Measurements from ENCODE around the gene LCLAT1.

The LCLAT1 gene

DNA sequence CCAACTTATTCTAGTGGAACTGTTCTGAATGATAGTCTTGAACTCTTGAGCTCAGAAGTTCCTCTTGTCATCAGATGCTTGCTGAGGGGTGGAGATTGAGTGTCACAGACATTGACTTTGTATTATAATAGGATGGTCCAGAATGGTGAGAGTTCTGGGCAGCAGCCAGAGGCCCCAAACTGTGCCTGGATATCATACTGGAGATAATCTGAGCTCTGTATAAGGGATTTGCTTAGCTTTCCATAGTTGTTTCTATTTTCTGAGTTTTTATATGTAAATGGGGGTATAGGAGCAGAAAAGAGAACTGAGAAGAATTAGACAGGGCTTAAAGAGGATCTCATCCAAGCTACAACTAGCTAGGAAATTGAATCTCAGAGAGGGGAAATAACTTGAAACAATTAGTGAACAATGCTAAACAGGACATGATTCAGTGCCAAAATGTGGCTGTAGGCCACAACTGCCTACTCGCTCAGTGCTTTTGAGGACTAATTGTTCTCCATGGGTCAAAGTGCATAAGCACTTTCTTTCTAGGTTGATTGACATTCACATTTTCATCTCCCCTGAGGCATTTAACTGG is 10.1 kb upstream of the LCLAT1 start:
- peak overlapping the region; percentile 32 for H3K4me2 ChIP-seq (ENCODE audit: low read length)

DNA sequence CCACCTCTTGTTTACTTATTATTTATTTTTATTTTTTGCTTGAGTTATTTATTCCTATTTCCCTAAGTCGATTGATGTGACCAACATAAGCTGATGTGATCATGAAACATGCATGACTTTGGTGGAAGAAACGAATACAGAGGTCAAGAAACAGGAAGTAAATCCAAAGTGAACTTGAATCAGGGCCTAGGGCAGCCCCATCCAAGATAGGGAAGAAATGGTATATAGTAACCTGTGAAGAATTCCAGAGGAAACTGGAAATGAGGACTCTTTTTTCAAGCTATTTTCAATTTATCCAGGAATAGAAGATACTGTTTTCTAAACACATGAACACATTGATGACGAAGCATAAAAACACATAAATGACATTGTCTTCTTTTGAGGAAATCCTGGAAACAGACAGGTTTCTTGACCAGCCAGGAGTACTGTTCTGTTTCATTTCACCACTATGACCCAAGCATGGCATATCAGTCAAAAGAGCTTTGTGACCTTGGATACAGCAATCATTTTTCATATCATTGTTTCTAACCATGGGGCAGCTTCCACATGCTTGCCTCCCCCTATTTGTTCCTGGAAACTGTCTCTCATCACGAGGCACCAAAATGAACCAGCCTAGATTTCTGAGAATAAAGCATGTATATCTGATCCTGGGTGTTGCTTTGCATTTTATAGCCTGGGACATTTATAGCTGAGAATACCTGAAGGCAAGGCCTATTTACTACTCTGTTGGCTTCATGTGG is 9.1 kb upstream of the LCLAT1 start:
- no peak overlapping the region for H3K27ac ChIP-seq (ENCODE audit: low read depth, low read length)
- H4K20me1 ChIP-seq (ENCODE audit: control insufficient read depth, insufficient read depth, low read depth, low read length), result no peaks in the 10 kb centered on the region
- no peaks in the 10 kb centered on the region for H3K27me3 ChIP-seq (ENCODE audit: control insufficient read depth, low read length)
- H3K4me2 ChIP-seq (ENCODE audit: low read length), result no peak overlapping the region
- H3K4me3 ChIP-seq (ENCODE audit: low read length), result no peak overlapping the region
- H3K36me3 ChIP-seq (ENCODE audit: control insufficient read depth, low read length), result no peaks in the 10 kb centered on the region
- no peaks in the 10 kb centered on the region for H3K9me2 ChIP-seq (replicated peaks; ENCODE audit: control insufficient read depth, low read length)
- TF ChIP-seq, protein P1, sequence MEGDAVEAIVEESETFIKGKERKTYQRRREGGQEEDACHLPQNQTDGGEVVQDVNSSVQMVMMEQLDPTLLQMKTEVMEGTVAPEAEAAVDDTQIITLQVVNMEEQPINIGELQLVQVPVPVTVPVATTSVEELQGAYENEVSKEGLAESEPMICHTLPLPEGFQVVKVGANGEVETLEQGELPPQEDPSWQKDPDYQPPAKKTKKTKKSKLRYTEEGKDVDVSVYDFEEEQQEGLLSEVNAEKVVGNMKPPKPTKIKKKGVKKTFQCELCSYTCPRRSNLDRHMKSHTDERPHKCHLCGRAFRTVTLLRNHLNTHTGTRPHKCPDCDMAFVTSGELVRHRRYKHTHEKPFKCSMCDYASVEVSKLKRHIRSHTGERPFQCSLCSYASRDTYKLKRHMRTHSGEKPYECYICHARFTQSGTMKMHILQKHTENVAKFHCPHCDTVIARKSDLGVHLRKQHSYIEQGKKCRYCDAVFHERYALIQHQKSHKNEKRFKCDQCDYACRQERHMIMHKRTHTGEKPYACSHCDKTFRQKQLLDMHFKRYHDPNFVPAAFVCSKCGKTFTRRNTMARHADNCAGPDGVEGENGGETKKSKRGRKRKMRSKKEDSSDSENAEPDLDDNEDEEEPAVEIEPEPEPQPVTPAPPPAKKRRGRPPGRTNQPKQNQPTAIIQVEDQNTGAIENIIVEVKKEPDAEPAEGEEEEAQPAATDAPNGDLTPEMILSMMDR (IDR thresholded peaks at IDR 0.05; ENCODE audit: low read depth, low read length, poor library complexity, severe bottlenecking), result no peak
- no peak for TF ChIP-seq EZH2phosphoT487 (IDR thresholded peaks at IDR 0.05; ENCODE audit: borderline replicate concordance, low read length)
- no peaks in the 10 kb centered on the region for H3K79me2 ChIP-seq (ENCODE audit: control insufficient read depth, low read length)
- H3F3A ChIP-seq (ENCODE audit: control insufficient read depth, insufficient read depth), result peaks cover 8% of the 10 kb centered on the region
- no peaks in the 10 kb centered on the region for H3K9me3 ChIP-seq (ENCODE audit: control insufficient read depth, insufficient read depth, low read length)
- H3K4me1 ChIP-seq (ENCODE audit: control insufficient read depth, low read length), result peaks cover 23% of the 10 kb centered on the region

More for the DNA sequence above, 10.1 kb upstream of the LCLAT1 start:
- Histone ChIP-seq H3K27me3 (ENCODE audit: control insufficient read depth, low read length) (no peaks in the 10 kb centered on the region), H3K27ac (ENCODE audit: low read depth, low read length) (peak overlapping the region; percentile 12; the same call in 1 of the 2 replicates), H3K36me3 (ENCODE audit: control insufficient read depth, low read length) (no peaks in the 10 kb centered on the region), H3F3A (ENCODE audit: control insufficient read depth, insufficient read depth) (peaks cover 8% of the 10 kb centered on the region), H3K9me3 (ENCODE audit: control insufficient read depth, insufficient read depth, low read length) (no peaks in the 10 kb centered on the region), H3K79me2 (ENCODE audit: control insufficient read depth, low read length) (no peaks in the 10 kb centered on the region), H3K9me2 (replicated peaks; ENCODE audit: control insufficient read depth, low read length) (no peaks in the 10 kb centered on the region), H3K4me1 (ENCODE audit: control insufficient read depth, low read length) (peaks cover 23% of the 10 kb centered on the region), H4K20me1 (ENCODE audit: control insufficient read depth, insufficient read depth, low read depth, low read length) (no peaks in the 10 kb centered on the region), H3K4me3 (ENCODE audit: low read length) (no peak overlapping the region)
- no peak for TF ChIP-seq EZH2phosphoT487 (IDR thresholded peaks at IDR 0.05; ENCODE audit: borderline replicate concordance, low read length)
- TF ChIP-seq, protein P1 (IDR thresholded peaks at IDR 0.05; ENCODE audit: low read depth, low read length, poor library complexity, severe bottlenecking), result no peak

DNA sequence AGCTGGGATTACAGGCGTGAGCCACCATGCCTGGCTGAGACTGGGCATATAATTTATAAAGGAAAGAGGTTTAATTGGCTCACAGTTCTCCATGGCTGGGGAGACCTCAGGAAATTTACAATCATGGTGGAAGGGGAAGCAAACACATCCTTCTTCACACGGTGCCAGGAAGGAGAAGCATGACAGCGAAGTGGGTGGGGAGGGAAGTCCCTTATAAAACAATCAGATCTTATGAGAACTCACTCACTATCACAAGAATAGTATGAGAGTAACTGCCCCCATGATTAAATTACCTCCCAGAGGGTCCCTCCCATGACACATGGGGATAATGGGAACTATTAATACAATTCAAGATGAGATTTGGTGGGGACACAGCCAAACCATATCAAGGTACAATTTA is 7.8 kb upstream of the LCLAT1 start:
- Histone ChIP-seq H3K27ac (ENCODE audit: low read depth, low read length) (no peak overlapping the region), H3K79me2 (ENCODE audit: control insufficient read depth, low read length) (no peaks in the 10 kb centered on the region), H3K4me3 (ENCODE audit: low read length) (no peak overlapping the region), H4K20me1 (ENCODE audit: control insufficient read depth, insufficient read depth, low read depth, low read length) (no peaks in the 10 kb centered on the region), H3F3A (ENCODE audit: control insufficient read depth, insufficient read depth) (peaks cover 8% of the 10 kb centered on the region), H3K9me3 (ENCODE audit: control insufficient read depth, insufficient read depth, low read length) (no peaks in the 10 kb centered on the region), H3K36me3 (ENCODE audit: control insufficient read depth, low read length) (no peaks in the 10 kb centered on the region), H3K4me1 (ENCODE audit: control insufficient read depth, low read length) (peaks cover 23% of the 10 kb centered on the region), H3K9me2 (replicated peaks; ENCODE audit: control insufficient read depth, low read length) (no peaks in the 10 kb centered on the region), H3K27me3 (ENCODE audit: control insufficient read depth, low read length) (no peaks in the 10 kb centered on the region), H3K4me2 (ENCODE audit: low read length) (no peak overlapping the region)
- no peak for TF ChIP-seq EZH2phosphoT487 (IDR thresholded peaks at IDR 0.05; ENCODE audit: borderline replicate concordance, low read length)
- TF ChIP-seq, protein P1 (IDR thresholded peaks at IDR 0.05; ENCODE audit: low read depth, low read length, poor library complexity, severe bottlenecking), result no peak

Data from DOHH2 (cell line).